Neutrophil (primary cell): ENCODE results near the gene FLVCR2.

ENCODE experiments used
- H3K27ac ChIP-seq: fragments of 200-600 bp; sonication (generic); 2 replicates; pipeline ENCODE4 v1.5.1; 2016; ENCODE audit warnings: mild to moderate bottlenecking, moderate library complexity
- H3K27me3 ChIP-seq: fragments of 200-600 bp; sonication (generic); 2 replicates; pipeline ENCODE4 v1.6.0; 2016; ENCODE audit warnings: mild to moderate bottlenecking
- H3K36me3 ChIP-seq: fragments of 200-600 bp; sonication (generic); 2 replicates; pipeline ENCODE4 v1.5.1; 2017
- H3K4me1 ChIP-seq, 2 experiments: fragments of 200-600 bp in 1 of 2; sonication (generic) in 1 of 2; 1 replicate in 1 of 2; 2 replicates in 1 of 2; pipeline versions ENCODE4 v1.5.1 to v1.6.1; 2013 to 2016; ENCODE audit warnings: low read depth in 1 of 2, low read length in 1 of 2, mild to moderate bottlenecking in 1 of 2, moderate library complexity in 1 of 2; ENCODE audit not compliant: control insufficient read depth in 1 of 2, insufficient read depth in 1 of 2
- H3K4me3 ChIP-seq, 2 experiments: fragments of 200-600 bp in 1 of 2; sonication (generic) in 1 of 2; 1 replicate in 1 of 2; 2 replicates in 1 of 2; pipeline ENCODE4 v1.5.1; 2013 to 2016; ENCODE audit warnings: low read depth in 1 of 2, low read length in 1 of 2, mild to moderate bottlenecking in 1 of 2, moderate library complexity in 1 of 2
- H3K9me3 ChIP-seq: fragments of 200-600 bp; sonication (generic); 2 replicates; pipeline ENCODE4 v1.5.1; 2016
- CTCF ChIP-seq: fragments of 200-600 bp; sonication (generic); IDR thresholded peaks from 2 replicates; pipeline ENCODE4 v1.5.1; 2016; ENCODE audit warnings: antibody characterized with exemption

Gene FLVCR2

GRCh38 chr14:75640876-75641275 lies 62.5 kb downstream of the FLVCR2 start:
- Histone ChIP-seq H3K27ac (no peak overlapping the region), H3K36me3 (no peaks in the 10 kb centered on the region), H3K4me3 (no peak overlapping the region), H3K9me3 (no peaks in the 10 kb centered on the region), H3K4me1 (no peaks in the 10 kb centered on the region), H3K27me3 (no peaks in the 10 kb centered on the region)
- no peak for TF ChIP-seq CTCF

GRCh38 chr14:75643985-75644384 lies 65.6 kb downstream of the FLVCR2 start:
- Histone ChIP-seq H3K9me3 (no peaks in the 10 kb centered on the region), H3K36me3 (peaks cover 12% of the 10 kb centered on the region), H3K27ac (no peak overlapping the region), H3K4me1 (no peaks in the 10 kb centered on the region), H3K27me3 (no peaks in the 10 kb centered on the region), H3K4me3 (no peak overlapping the region)
- TF ChIP-seq CTCF: no peak

GRCh38 chr14:75645056-75645455 lies 66.6 kb downstream of the FLVCR2 start:
- no peaks in the 10 kb centered on the region for H3K27me3 ChIP-seq
- no peak overlapping the region for H3K27ac ChIP-seq
- H3K4me1 ChIP-seq: no peaks in the 10 kb centered on the region
- peaks cover 23% of the 10 kb centered on the region for H3K36me3 ChIP-seq
- no peak overlapping the region for H3K4me3 ChIP-seq
- H3K9me3 ChIP-seq: no peaks in the 10 kb centered on the region
- no peak for TF ChIP-seq CTCF

GRCh38 chr14:75646762-75647161 lies 68.3 kb downstream of the FLVCR2 start:
- H3K9me3 ChIP-seq: no peaks in the 10 kb centered on the region
- no peak overlapping the region for H3K27ac ChIP-seq
- H3K4me3 ChIP-seq: no peak overlapping the region
- H3K36me3 ChIP-seq: peaks cover 40% of the 10 kb centered on the region
- H3K4me1 ChIP-seq: no peaks in the 10 kb centered on the region
- H3K27me3 ChIP-seq: no peaks in the 10 kb centered on the region
- no peak for TF ChIP-seq CTCF

- Histone ChIP-seq H3K4me3 (no peak overlapping the region), H3K36me3 (peaks cover 45% of the 10 kb centered on the region), H3K4me1 (no peaks in the 10 kb centered on the region), H3K9me3 (no peaks in the 10 kb centered on the region), H3K27ac (no peak overlapping the region), H3K27me3 (no peaks in the 10 kb centered on the region)
- no peak for TF ChIP-seq CTCF
These were observed 69.2 kb downstream of the FLVCR2 start for GRCh38 chr14:75647640-75648039.
